NT2/D1 (cell line): ENCODE measurements around the gene PSMB5.

Experiments
- DNase-seq: peaks from one replicate; pipeline ENCODE4 v3.0.0-alpha.2; 2011; ENCODE audit warnings: low read depth, low spot score
- H3K27me3 ChIP-seq: 2 replicates; pipeline ENCODE4 v1.6.0; 2011; ENCODE audit warnings: mild to moderate bottlenecking; ENCODE audit not compliant: insufficient read length, insufficient read depth
- H3K36me3 ChIP-seq: 2 replicates; pipeline ENCODE4 v1.6.1; 2011; ENCODE audit warnings: mild to moderate bottlenecking, low read length, mixed read lengths; ENCODE audit not compliant: insufficient read depth, insufficient read length
- H3K4me1 ChIP-seq: 2 replicates; pipeline ENCODE4 v1.5.1; 2011; ENCODE audit not compliant: insufficient read depth, insufficient read length
- H3K4me3 ChIP-seq: 2 replicates; pipeline ENCODE4 v1.5.1; 2011; ENCODE audit warnings: low read depth; ENCODE audit not compliant: insufficient read length
- H3K9ac ChIP-seq: 2 replicates; pipeline ENCODE4 v1.6.0; 2011; ENCODE audit warnings: low read depth; ENCODE audit not compliant: insufficient read length
- H3K9me3 ChIP-seq: 2 replicates; pipeline ENCODE4 v1.5.1; 2011; ENCODE audit warnings: mild to moderate bottlenecking, low read length; ENCODE audit not compliant: insufficient read depth
- SUZ12 ChIP-seq: IDR thresholded peaks from 2 replicates; pipeline ENCODE4 v1.6.1; 2011; ENCODE audit not compliant: insufficient read length, insufficient read depth; ENCODE audit errors: extremely low read depth
- YY1 ChIP-seq: IDR thresholded peaks from 2 replicates; pipeline ENCODE4 v1.6.1; 2011; ENCODE audit not compliant: insufficient read length, insufficient read depth
- ZNF274 ChIP-seq: IDR thresholded peaks from 2 replicates; pipeline ENCODE4 v1.6.1; 2011; ENCODE audit warnings: mild to moderate bottlenecking, low read depth, low read length

The PSMB5 gene

GRCh38 chr14:23034498-23035302, at the start of gene PSMB5:
TSS of gene PSMB5 (minus strand) at chr14:23034900. CDS start at chr14:23034881, 19 bp downstream.
- H3K4me1 ChIP-seq: peaks cover 4% of the 10 kb centered on the region
- H3K36me3 ChIP-seq: peaks cover 34% of the 10 kb centered on the region
- TF ChIP-seq YY1 (peak; percentile 95), ZNF274 (no peak)
- H3K9me3 ChIP-seq: no peaks in the 10 kb centered on the region
- DNase-seq: peak; percentile 87
- peak within 1 kb of the TSS; percentile 79 for H3K4me3 ChIP-seq
- no peaks in the 10 kb centered on the region for H3K27me3 ChIP-seq
- peak within 1 kb of the TSS; percentile 97 for H3K9ac ChIP-seq

- no peaks in the 10 kb centered on the region for H3K4me1 ChIP-seq
- TF ChIP-seq YY1 (no peak), SUZ12 (no peak), ZNF274 (no peak)
- no peak overlapping the region for H3K9ac ChIP-seq
- DNase-seq: no peak
- H3K27me3 ChIP-seq: no peaks in the 10 kb centered on the region
- no peak overlapping the region for H3K4me3 ChIP-seq
- H3K36me3 ChIP-seq: peaks cover 81% of the 10 kb centered on the region
- no peaks in the 10 kb centered on the region for H3K9me3 ChIP-seq
Measured at GRCh38 chr14:23080474-23080873, 45.8 kb upstream of the PSMB5 start.

DNA sequence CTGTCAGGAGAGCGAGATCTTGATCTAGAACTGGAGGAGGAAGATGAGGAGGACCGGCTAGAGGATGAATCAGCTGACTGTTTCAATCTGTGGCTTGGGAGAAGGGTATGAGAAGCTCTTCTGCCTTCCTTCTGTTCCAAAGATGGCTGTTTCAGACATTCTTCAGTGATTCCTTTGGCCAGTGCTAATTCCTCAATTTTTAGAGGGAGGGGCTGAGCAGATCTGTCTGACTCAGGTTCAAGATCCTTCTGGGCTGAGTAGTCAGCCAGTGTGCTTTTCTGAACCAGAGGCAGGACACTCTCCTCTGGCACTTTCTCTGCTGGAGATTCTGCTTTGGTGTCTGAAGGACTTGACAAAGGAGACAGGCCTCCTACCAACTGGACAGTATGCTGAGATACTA, 45.0 kb upstream of the PSMB5 start:
- no peak overlapping the region for H3K9ac ChIP-seq
- no peak for DNase-seq
- peaks cover 80% of the 10 kb centered on the region for H3K36me3 ChIP-seq
- H3K9me3 ChIP-seq: no peaks in the 10 kb centered on the region
- H3K4me3 ChIP-seq: no peak overlapping the region
- no peaks in the 10 kb centered on the region for H3K4me1 ChIP-seq
- no peak for TF ChIP-seq ZNF274
- no peak for TF ChIP-seq SUZ12
- no peak for TF ChIP-seq YY1
- H3K27me3 ChIP-seq: no peaks in the 10 kb centered on the region

DNA sequence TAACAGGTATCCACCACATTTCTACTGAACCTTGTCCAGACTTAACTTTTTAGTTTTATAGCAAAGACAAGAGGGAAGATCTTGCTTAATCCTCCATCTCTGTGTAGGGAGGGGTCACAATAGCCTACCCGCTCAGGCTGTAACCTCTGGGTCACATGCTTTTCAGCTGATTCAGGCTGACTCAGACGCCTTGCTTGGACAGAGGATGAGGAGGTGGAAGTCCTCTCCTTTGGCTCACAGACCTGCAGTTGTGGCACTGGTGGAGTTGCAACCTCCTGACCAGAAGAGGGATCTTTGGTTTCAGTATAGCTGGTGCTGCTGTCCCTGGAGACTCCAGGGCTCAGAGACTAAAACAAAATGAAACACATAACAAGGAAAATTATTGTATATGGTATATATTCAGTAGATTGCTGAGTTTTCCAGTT, 44.0 kb upstream of the PSMB5 start:
- no peak for TF ChIP-seq SUZ12
- no peak for TF ChIP-seq ZNF274
- TF ChIP-seq YY1: no peak
- Histone ChIP-seq H3K4me1 (no peaks in the 10 kb centered on the region), H3K27me3 (no peaks in the 10 kb centered on the region), H3K36me3 (peaks cover 89% of the 10 kb centered on the region), H3K9me3 (no peaks in the 10 kb centered on the region), H3K9ac (no peak overlapping the region), H3K4me3 (no peak overlapping the region)
- no peak for DNase-seq

DNA sequence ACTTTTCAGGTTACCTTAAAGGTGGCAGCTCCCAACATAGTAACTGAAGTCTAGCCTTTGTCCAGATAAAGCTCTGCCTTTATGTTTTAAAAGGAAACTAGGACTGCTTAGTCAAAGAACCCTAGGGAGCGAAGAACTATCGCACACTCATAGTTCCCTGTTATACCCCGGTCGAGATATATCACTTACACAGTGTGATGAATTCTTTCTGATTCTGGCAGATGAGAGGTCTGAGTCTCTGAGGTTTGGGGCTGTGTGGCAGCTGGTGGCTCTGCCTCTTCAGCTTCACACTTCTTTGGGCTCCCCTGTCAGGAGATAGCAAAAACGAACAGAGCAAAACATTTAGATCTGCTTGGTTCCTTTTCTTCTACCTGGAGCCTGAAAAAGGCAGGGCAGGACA, 43.3 kb upstream of the PSMB5 start:
- TF ChIP-seq ZNF274 (no peak), YY1 (no peak), SUZ12 (no peak)
- no peak overlapping the region for H3K4me3 ChIP-seq
- H3K4me1 ChIP-seq: no peaks in the 10 kb centered on the region
- H3K9ac ChIP-seq: no peak overlapping the region
- no peaks in the 10 kb centered on the region for H3K27me3 ChIP-seq
- no peaks in the 10 kb centered on the region for H3K9me3 ChIP-seq
- no peak for DNase-seq
- peaks cover 93% of the 10 kb centered on the region for H3K36me3 ChIP-seq

DNA sequence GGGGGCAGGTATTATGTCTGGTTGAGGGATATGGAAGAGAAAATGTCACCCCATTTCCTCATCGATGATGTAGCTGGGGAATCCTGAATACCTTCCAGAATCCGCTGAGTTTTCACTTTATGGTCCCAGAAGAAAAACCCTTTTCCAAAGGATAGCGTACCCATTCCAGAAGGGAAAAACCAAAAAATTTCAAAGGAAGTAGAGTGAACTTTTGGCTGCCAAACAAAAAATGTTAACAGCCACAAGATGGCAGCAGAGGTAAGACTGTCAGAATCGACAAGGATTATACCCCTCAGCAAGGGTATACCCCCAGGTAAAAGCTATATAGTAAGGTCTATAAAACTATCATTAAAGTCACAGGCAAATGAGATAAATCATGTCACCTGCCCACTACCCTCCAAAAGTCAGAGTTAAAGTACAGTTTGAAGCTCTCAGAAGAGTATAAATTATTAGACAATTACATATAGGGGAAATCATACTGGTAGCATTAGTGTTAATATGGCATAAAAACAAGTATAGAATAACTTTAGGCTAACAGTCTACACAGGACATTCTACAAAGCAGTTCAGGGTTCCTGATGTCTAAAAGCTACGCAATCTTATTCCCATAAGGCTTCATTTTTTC, 42.2 kb upstream of the PSMB5 start:
- peaks cover 2% of the 10 kb centered on the region for H3K4me1 ChIP-seq
- H3K27me3 ChIP-seq: no peaks in the 10 kb centered on the region
- no peak for TF ChIP-seq SUZ12
- H3K9me3 ChIP-seq: no peaks in the 10 kb centered on the region
- H3K9ac ChIP-seq: no peak overlapping the region
- no peak overlapping the region for H3K4me3 ChIP-seq
- peaks cover 94% of the 10 kb centered on the region for H3K36me3 ChIP-seq
- DNase-seq: no peak

DNA sequence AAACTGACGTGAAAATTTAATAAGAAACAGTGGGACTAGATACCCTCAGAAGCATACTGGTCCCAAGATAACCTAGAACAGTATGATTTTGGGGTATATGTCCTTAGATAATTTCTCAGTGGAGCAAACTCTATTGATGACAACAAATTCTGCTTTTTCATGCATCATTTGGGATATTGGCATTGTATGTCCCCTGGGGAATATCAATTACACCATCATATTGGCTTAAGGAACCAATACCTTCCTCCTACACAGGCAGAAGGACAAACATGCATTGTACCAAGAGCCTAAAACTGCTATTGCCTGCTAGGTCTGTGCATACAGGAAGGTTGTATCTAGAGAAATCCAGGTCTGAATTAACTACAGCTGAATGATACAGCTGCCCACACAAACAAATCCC, 40.2 kb upstream of the PSMB5 start:
- H3K36me3 ChIP-seq: peaks cover 76% of the 10 kb centered on the region
- H3K4me1 ChIP-seq: peaks cover 4% of the 10 kb centered on the region

More for the DNA sequence above, 40.2 kb upstream of the PSMB5 start:
- Histone ChIP-seq H3K27me3 (no peaks in the 10 kb centered on the region), H3K4me3 (no peak overlapping the region), H3K9ac (no peak overlapping the region), H3K9me3 (no peaks in the 10 kb centered on the region)
- DNase-seq: no peak
- TF ChIP-seq SUZ12 (no peak), ZNF274 (no peak), YY1 (no peak)
